HG03558 (cell line): Measurements from ENCODE around the gene PTPN12.

ENCODE experiments used
- ATAC-seq: cut with Tn5 transposase; IDR thresholded peaks from one replicate; pipeline ENCODE4 v1.9.1; 2021; ENCODE audit warnings: moderate number of reproducible peaks; ENCODE audit not compliant: unreplicated experiment; ENCODE audit errors: extremely low read depth

The PTPN12 gene

DNA sequence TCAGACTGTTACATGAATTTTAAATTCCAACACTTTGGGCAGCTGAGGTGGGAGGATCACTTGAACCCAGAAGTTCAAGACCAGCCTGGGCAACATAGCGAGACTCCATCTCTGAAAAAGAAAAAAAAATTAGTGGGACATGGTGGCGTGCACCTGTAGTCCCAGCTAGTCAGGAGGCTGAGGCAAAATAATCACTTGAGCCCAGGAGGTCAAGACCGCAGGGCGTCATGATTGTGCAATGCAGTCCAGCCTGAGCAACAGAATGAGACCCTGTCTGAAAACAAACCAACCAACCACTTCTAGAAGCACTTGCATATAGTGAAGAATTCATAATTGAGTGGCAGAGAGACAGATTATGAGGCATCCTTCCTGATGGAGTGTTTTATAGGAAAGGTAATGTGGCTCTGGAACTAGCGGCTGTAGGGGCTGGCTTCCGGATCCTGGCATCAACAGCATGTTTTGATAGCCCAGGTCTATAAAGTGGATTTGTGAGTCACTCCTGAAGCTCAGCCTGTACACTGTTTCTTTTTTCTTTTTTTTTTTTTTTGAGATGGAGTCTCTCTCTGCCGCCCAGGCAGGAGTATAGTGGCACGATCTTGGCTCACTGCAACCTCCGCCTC lies 118.9 kb downstream of the PTPN12 start:
- no peak for ATAC-seq

GRCh38 chr7:77657427-77658224 lies 120.5 kb downstream of the PTPN12 start:
- no peak for ATAC-seq

GRCh38 chr7:77658928-77659327 lies 121.8 kb downstream of the PTPN12 start:
- ATAC-seq: no peak

GRCh38 chr7:77661816-77662215 lies 124.7 kb downstream of the PTPN12 start:
- ATAC-seq: no peak

- ATAC-seq: no peak
Measured at GRCh38 chr7:77662869-77663268, 125.8 kb downstream of the PTPN12 start.

- no peak for ATAC-seq
Measured at GRCh38 chr7:77664715-77665114, 127.6 kb downstream of the PTPN12 start.

- ATAC-seq: no peak
Measured at GRCh38 chr7:77665161-77665560, 128.1 kb downstream of the PTPN12 start.

DNA sequence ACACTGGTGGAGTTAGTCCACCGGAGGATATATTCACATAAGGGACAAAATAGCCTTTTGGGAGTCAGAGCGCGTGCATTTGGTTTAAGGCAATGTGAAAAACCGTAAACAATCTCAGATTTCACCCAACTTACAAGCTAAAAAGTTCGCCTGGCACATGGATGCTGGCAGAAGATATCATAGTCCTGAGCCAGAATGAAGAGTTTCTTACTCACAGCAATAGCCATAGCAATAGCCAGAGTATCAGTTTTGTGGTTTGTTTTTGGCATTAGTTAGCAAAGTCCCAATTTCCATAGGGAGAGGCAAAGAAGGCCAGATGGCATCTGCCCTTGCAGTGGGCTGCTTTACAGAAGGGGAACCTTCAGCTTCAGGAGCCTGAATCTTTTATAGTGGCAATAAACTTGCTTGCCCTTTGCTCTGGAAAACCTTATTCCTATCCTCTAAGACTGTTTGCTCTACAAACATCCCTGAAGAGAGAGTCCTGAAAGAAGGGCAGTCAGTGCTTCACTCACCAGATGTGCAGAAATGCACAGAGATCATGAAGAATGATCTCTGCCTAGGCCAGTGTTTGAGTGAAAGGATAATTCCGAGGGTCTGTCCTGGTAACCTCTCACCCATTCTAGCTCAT lies 130.5 kb downstream of the PTPN12 start:
- no peak for ATAC-seq

DNA sequence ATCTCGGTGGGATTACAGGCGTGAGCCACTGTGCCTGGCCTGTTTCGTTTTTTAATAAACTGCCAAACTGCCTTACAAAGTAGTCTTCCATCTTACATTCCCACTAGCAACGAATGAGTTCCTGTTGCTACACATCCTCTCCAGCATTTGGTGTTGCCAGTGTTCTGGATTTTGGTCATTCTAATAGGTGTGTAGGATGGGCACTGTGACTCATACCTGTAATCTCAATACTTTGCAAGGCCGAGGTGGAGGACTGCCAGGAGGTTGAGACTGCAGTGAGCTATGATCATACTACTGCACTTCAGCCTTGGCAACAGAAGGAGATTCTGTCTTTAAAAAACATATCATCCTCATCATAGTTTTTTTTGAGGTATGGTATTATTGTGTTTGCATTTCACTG lies 137.8 kb downstream of the PTPN12 start:
- no peak for ATAC-seq

DNA sequence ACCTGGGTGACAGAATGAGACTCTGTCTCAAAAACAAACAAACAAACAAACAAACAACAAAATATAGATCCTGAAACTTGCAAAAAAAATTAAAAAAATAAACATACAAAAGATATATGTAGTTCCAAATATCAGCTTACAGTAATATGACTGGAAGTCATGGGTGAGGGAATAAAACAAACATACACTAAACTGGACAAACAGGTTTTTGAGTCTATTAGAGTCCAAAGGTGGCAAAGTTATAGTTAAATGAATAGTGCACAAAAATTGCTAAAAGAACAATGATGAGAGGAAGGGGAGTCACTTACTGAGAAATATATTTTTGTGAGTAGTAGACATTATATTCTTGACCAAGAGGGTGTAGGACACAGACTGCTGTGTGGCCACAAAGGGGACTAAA lies 142.5 kb downstream of the PTPN12 start:
- no peak for ATAC-seq

- ATAC-seq: no peak
Measured at GRCh38 chr7:77680266-77680665, 143.2 kb downstream of the PTPN12 start.

DNA sequence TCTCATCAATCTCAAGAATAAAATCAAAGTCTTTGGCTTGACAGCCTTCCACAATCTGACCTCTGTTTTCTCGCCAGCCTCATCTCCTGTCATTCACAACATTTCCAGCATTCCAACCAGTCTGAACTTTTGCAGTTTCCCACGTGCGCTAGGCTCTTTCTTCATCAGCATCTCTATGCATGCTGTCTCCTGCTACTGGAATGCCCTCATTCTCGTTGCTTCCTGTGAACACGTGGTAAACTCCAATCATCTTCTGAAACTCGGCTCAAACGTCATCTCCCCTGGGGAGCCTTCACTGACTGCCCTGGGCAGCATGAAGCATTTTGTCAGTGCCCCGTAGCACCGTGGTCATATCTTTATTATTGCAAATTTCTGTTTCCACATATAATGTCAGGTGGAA lies 146.9 kb downstream of the PTPN12 start:
- ATAC-seq: no peak

- no peak for ATAC-seq
Measured at GRCh38 chr7:77685233-77685632, 148.1 kb downstream of the PTPN12 start.

DNA sequence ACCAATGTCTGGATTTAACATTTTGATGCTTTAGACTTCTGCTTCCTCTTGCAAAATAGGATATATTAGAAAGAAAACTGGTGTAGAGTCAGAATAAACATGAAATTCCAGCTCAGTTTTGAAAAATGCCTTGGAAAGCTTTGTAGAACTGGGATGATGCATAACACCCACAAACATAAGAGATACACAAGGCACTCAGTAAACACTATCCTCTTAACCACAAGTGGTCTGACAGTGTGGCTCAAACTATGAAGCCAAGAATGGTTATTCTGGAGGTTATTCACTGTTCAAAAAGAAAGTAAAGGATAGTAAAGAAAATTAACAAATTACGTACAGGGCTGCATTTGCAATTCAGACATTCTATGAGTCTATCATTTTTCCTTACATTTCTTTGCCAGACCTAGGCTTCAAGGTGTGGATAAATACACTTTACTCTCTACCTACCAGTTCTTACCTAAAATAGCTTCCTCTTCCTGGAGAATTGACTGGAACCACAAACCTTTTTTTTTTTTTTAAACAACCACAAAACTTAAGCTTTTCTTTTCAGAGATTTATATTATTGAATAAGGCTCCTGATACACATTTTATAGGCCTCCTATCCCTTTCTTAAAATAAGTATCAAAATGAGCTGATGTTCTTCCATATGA lies 150.1 kb downstream of the PTPN12 start:
- ATAC-seq: no peak

- no peak for ATAC-seq
Measured at GRCh38 chr7:77687747-77688144, 150.7 kb downstream of the PTPN12 start.
